HG03159 (cell line): Measurements from ENCODE around the gene EBNA1BP2.
"Not testable (repeated sequence)": the region's sequence is repeated elsewhere in the genome, so short reads cannot be mapped to it uniquely, and the experiment has no call there.

Source experiments
- ATAC-seq: cut with Tn5 transposase; IDR thresholded peaks from one replicate; pipeline ENCODE4 v1.9.1; 2021; ENCODE audit warnings: mild to moderate bottlenecking, moderate library complexity; ENCODE audit not compliant: unreplicated experiment

Gene EBNA1BP2

DNA sequence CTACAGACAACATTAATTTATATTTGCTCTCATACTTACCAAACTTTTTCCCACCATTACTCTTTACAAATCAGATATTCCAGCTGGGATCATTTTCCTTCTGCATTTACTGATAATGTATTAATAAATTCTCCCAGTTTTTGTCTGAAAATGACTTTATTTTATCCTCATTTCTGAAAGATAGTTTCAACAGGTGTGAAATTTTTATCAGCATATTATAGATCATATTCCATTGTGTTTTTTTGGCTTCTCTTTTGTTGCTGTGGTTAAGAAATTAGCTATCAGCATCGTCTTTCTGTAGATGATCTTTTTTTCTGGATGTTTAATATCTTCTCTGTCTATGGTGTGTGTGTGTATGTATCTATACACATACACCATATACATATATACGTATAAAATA lies 2.8 kb upstream of the EBNA1BP2 start:
- no peak for ATAC-seq

GRCh38 chr1:43172527-43172972 lies 460 bp upstream of the EBNA1BP2 start:
- ATAC-seq = peak; percentile 55

DNA sequence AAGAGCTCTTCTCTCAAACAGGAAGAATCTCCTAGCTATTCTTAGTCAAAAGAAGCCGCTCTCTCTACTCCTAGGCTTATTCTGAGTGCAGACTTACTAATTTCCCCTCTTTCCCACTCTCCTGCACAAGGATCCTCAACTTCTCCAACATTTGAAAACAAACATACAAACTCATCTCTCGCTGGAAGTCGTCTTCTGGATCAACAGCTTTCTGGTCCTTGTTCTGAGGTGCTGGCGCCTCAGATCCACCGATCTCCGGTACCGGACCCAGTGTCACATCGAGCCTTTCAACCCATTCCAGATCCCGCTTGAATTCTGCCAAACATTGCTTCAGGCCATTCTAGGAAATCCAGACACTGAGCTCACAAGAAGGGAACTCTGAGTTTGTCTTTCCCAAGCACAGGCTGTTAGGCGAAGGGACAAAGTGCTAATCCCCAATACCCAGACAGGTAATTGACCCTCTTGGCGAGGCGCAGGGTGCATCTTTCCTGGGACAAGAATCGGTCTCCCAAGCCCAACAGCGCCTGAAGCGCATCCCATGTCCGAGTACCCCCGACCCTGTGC lies 696 bp downstream of the EBNA1BP2 start:
- peak; percentile 7 for ATAC-seq

- ATAC-seq = no peak
These were observed 6.3 kb downstream of the EBNA1BP2 start for GRCh38 chr1:43165765-43166164.

DNA sequence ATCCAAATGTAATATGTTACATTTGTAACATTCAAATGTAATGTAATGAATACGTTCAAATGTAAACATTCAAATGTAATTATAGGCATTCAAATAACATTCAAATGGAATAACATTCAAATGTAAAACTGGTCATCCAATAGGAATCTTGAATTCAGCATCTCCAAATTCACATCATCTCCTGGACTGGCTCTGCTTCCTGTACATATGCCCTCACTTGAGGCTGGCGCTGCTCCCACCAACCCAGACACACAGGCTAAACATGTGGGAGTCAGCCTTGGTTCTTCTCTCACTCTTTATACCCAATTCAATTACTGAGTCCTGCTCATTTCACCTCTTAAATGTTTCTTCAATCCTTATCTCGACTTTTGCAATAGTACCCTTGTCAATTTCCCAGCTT lies 6.9 kb downstream of the EBNA1BP2 start:
- no peak for ATAC-seq

- ATAC-seq = no peak
These were observed 16.1 kb downstream of the EBNA1BP2 start for GRCh38 chr1:43156026-43156425.

DNA sequence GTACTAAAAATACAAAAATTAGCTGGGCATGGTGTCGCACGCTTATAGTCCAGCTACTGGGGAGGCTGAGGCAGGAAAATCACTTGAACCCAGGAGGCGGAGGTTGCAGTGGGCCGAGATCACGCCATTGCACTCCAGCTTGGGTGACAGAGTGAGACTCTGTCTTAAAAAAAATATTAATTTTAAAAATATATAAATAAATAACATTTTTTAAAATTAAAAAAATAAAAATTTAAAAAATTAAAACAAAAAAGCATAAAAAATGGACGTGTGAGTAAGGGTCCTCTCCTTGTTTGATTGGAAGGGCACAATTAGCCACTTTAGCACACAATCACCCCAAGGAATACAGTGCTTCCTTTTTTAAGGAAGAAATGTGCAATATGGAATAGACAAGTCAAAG lies 18.6 kb downstream of the EBNA1BP2 start:
- ATAC-seq = no peak

DNA sequence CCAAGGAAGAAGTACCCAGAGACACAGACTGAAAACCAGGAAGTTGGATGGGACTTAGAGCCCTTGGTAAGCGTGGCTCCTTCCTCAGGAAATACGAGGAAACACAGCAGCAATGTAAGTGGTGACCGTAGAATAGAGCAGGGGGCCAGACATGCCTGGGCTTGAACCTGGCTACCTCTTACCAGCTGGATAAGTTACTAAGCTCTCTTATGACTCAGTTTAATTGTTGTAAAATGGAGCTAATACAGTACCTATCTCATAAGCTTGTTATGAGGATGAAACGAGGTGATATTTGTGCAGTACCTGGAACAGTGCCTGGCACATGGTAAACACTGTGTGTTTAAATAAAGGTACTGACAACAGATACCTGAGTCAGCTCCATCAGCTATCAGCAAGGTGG lies 19.2 kb downstream of the EBNA1BP2 start:
- ATAC-seq = no peak

GRCh38 chr1:43149889-43150288 lies 22.2 kb downstream of the EBNA1BP2 start:
- ATAC-seq = no peak

- no peak for ATAC-seq
These were observed 24.3 kb downstream of the EBNA1BP2 start for GRCh38 chr1:43147625-43148327.

DNA sequence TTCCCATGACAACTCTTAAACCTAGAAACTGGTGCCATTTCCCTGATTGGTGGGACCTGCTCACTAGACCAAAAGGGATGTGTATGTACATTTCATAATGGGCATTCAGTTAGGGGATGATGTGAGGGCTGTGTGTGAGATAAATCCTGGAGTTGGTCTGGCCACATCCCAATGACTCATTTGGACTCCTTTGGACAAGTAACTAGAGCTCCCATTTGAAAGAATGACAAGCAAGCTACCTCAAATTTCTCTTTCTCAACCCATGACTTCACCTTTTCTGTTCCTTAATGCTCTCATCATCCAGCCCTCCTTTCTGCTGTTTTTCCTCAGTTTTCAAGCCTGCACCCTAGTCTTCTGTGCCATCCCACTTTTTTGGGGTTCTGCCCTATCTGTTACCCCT lies 27.9 kb downstream of the EBNA1BP2 start:
- no peak for ATAC-seq

GRCh38 chr1:43143441-43143888 lies 28.6 kb downstream of the EBNA1BP2 start:
- ATAC-seq = no peak

DNA sequence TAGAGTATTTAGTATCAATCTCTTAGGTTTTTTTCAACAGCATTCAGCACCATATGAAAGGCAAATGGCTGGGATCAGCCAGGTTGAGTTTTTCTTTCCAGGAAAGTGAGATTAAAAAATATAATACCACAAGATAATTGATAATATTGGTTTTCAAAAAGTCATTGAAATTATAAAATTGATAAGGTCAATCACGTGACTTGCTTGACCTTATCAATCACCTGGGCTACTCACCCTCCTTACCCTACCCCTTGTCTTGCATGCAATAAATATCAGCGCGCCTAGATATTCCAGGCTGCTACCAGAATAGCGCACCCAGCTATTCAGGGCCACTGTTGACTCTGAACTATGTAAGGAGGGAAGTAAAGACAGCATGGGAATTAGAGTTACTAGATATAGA lies 31.5 kb downstream of the EBNA1BP2 start:
- ATAC-seq = no peak

- no peak for ATAC-seq
These were observed 32.1 kb downstream of the EBNA1BP2 start for GRCh38 chr1:43140010-43140409.

- not testable (repeated sequence) for ATAC-seq
These were observed 32.8 kb downstream of the EBNA1BP2 start for GRCh38 chr1:43139295-43139694.

GRCh38 chr1:43137445-43138052 lies 34.5 kb downstream of the EBNA1BP2 start:
- ATAC-seq = no peak

- no peak for ATAC-seq
These were observed 36.0 kb downstream of the EBNA1BP2 start for GRCh38 chr1:43135857-43136781.

- ATAC-seq = no peak
These were observed 37.5 kb downstream of the EBNA1BP2 start for GRCh38 chr1:43134640-43135039.

DNA sequence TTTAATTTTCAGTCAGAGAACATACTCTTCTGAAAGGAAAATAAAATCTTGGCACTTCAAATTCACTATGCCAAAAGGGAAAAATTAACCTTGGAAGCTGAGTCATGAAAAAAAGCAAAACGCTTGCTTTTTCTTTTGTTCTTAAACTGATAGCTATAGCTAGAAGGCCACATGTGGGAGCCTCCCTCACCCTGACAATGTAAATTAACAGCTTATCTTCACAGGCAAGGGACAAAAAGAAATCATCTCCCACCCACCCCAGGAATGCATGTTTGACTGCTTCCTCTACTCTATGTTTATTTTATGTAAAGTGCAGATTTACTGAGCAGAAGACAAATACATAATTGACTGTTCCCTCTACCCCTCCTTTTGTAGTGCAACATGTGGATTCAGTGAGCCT lies 38.0 kb downstream of the EBNA1BP2 start:
- no peak for ATAC-seq

DNA sequence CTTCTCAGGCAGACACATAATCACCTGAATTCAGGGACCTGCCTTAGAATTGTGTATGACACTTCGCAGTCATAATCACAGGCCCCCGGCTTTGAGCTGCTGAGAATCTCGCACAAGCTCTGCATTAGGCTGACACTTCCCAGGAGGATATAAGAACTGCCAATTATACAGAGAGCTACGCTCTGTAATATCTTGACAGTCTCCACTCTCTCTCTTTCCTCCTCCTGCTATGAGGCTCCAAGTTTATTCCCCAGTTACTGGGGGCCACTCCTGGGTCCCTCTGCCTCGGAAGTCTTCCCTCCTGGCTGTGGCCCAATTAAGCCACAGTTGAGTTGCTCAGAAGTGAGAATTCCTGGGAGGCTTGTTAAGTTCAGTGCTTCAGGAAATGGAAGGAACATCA lies 42.7 kb downstream of the EBNA1BP2 start:
- ATAC-seq = no peak

GRCh38 chr1:43128816-43129215 lies 43.3 kb downstream of the EBNA1BP2 start:
- ATAC-seq = no peak
